Neutrophil (primary cell): ENCODE measurements around the gene MAPK1.

Experiments used
- H3K27ac ChIP-seq: fragments of 200-600 bp; sonication (generic); 2 replicates; pipeline ENCODE4 v1.5.1; 2016; ENCODE audit warnings: mild to moderate bottlenecking, moderate library complexity
- H3K27me3 ChIP-seq: fragments of 200-600 bp; sonication (generic); 2 replicates; pipeline ENCODE4 v1.6.0; 2016; ENCODE audit warnings: mild to moderate bottlenecking
- H3K36me3 ChIP-seq: fragments of 200-600 bp; sonication (generic); 2 replicates; pipeline ENCODE4 v1.5.1; 2017
- H3K4me1 ChIP-seq, 2 experiments: fragments of 200-600 bp in 1 of 2; sonication (generic) in 1 of 2; 1 replicate in 1 of 2; 2 replicates in 1 of 2; pipeline versions ENCODE4 v1.5.1 to v1.6.1; 2013 to 2016; ENCODE audit warnings: low read depth in 1 of 2, low read length in 1 of 2, mild to moderate bottlenecking in 1 of 2, moderate library complexity in 1 of 2; ENCODE audit not compliant: control insufficient read depth in 1 of 2, insufficient read depth in 1 of 2
- H3K4me3 ChIP-seq, 2 experiments: fragments of 200-600 bp in 1 of 2; sonication (generic) in 1 of 2; 1 replicate in 1 of 2; 2 replicates in 1 of 2; pipeline ENCODE4 v1.5.1; 2013 to 2016; ENCODE audit warnings: low read depth in 1 of 2, low read length in 1 of 2, mild to moderate bottlenecking in 1 of 2, moderate library complexity in 1 of 2
- H3K9me3 ChIP-seq: fragments of 200-600 bp; sonication (generic); 2 replicates; pipeline ENCODE4 v1.5.1; 2016
- CTCF ChIP-seq: fragments of 200-600 bp; sonication (generic); IDR thresholded peaks from 2 replicates; pipeline ENCODE4 v1.5.1; 2016; ENCODE audit warnings: antibody characterized with exemption

MAPK1 gene

GRCh38 chr22:21708960-21709359 is 158.5 kb downstream of the MAPK1 start:
- Histone ChIP-seq H3K27me3 (no peaks in the 10 kb centered on the region), H3K27ac (no peak overlapping the region), H3K4me1 (no peaks in the 10 kb centered on the region), H3K36me3 (peaks cover 11% of the 10 kb centered on the region), H3K4me3 (no peak overlapping the region), H3K9me3 (no peaks in the 10 kb centered on the region)
- TF ChIP-seq CTCF, result no peak

- Histone ChIP-seq H3K4me3 (no peak overlapping the region), H3K36me3 (peaks cover 11% of the 10 kb centered on the region), H3K4me1 (no peaks in the 10 kb centered on the region), H3K9me3 (no peaks in the 10 kb centered on the region), H3K27me3 (no peaks in the 10 kb centered on the region), H3K27ac (no peak overlapping the region)
- no peak for TF ChIP-seq CTCF
These were observed 159.8 kb downstream of the MAPK1 start for GRCh38 chr22:21707677-21708076.
